GM23338 (cell line): Measurements from ENCODE around the gene NHEJ1. TPM values are rescaled to one million over a fixed set of nuclear protein-coding genes. Genes with fewer than 3 reads are reported as not detected.

Experiments
- ATAC-seq: fragments of 200-7000 bp; cut with Tn5 transposase; 3 replicates; pipeline ENCODE4 v1.9.1; 2020
- DNase-seq: peaks from one replicate; pipeline ENCODE4 v3.0.0-alpha.2; 2015; ENCODE audit warnings: low spot score
- H2AFZ ChIP-seq: fragments of 200-600 bp; sonication (generic); 2 replicates; pipeline ENCODE4 v1.8.0; 2016; ENCODE audit warnings: antibody characterized with exemption, mild to moderate bottlenecking, moderate library complexity
- H3F3A ChIP-seq: fragments of 200-600 bp; sonication (generic); replicated peaks from 2 replicates; pipeline ENCODE4 v1.8.0; 2017; ENCODE audit warnings: antibody characterized with exemption, mixed run types, low read depth
- H3K27ac ChIP-seq: fragments of 200-600 bp; sonication (generic); 2 replicates; pipeline ENCODE4 v1.6.1; 2016; ENCODE audit warnings: low read depth
- H3K27me3 ChIP-seq: fragments of 200-600 bp; sonication (generic); 2 replicates; pipeline ENCODE4 v1.8.0; 2016; ENCODE audit warnings: mild to moderate bottlenecking, mixed run types, moderate library complexity; ENCODE audit not compliant: insufficient read depth
- H3K36me3 ChIP-seq: fragments of 200-600 bp; sonication (generic); 2 replicates; pipeline ENCODE4 v1.8.0; 2016; ENCODE audit warnings: mild to moderate bottlenecking; ENCODE audit not compliant: insufficient read depth
- H3K4me1 ChIP-seq: fragments of 200-600 bp; sonication (generic); 2 replicates; pipeline ENCODE4 v1.8.0; 2016; ENCODE audit warnings: mild to moderate bottlenecking, moderate library complexity; ENCODE audit not compliant: insufficient read depth
- H3K4me2 ChIP-seq: fragments of 200-600 bp; sonication (generic); 2 replicates; pipeline ENCODE4 v1.7.1; 2017; ENCODE audit warnings: mixed run types
- H3K4me3 ChIP-seq: fragments of 200-600 bp; sonication (generic); 2 replicates; pipeline ENCODE4 v1.6.1; 2016; ENCODE audit warnings: mixed run types
- H3K79me2 ChIP-seq: fragments of 200-600 bp; sonication (generic); replicated peaks from 2 replicates; pipeline ENCODE4 v1.8.0; 2017; ENCODE audit warnings: mild to moderate bottlenecking; ENCODE audit not compliant: insufficient read depth
- H3K9me2 ChIP-seq: fragments of 200-600 bp; sonication (generic); 2 replicates; pipeline ENCODE4 v1.8.0; 2017; ENCODE audit not compliant: insufficient read depth
- H4K20me1 ChIP-seq: fragments of 200-600 bp; sonication (generic); replicated peaks from 2 replicates; pipeline ENCODE4 v1.8.0; 2017; ENCODE audit warnings: mild to moderate bottlenecking; ENCODE audit not compliant: insufficient read depth
- H3K27ac Mint-ChIP-seq: 2 replicates; pipeline ENCODE4 v1.8.0; 2020; ENCODE audit warnings: inconsistent platforms, mild to moderate bottlenecking, moderate library complexity, mixed read lengths
- H3K27me3 Mint-ChIP-seq: 3 replicates; pipeline ENCODE4 v1.8.0; 2022; ENCODE audit warnings: low read depth, mild to moderate bottlenecking, moderate library complexity, mixed read lengths, inconsistent platforms; ENCODE audit not compliant: insufficient read depth, poor library complexity
- H3K36me3 Mint-ChIP-seq: 3 replicates; pipeline ENCODE4 v1.8.0; 2021; ENCODE audit warnings: low read depth, mild to moderate bottlenecking, inconsistent platforms, moderate library complexity, mixed read lengths
- H3K4me1 Mint-ChIP-seq: 3 replicates; pipeline ENCODE4 v1.8.0; 2020; ENCODE audit warnings: mild to moderate bottlenecking, inconsistent platforms, mixed read lengths
- H3K4me3 Mint-ChIP-seq: 3 replicates; pipeline ENCODE4 v1.8.0; 2021; ENCODE audit warnings: moderate library complexity, mild to moderate bottlenecking, inconsistent platforms, mixed read lengths
- H3K9me3 Mint-ChIP-seq: 3 replicates; pipeline ENCODE4 v1.8.0; 2020; ENCODE audit warnings: moderate library complexity, mild to moderate bottlenecking, inconsistent platforms, mixed read lengths
- CREB1 ChIP-seq: fragments of 250-450 bp; sonication (Bioruptor Pico); IDR thresholded peaks from 2 replicates; pipeline ENCODE4 v1.5.0; 2020; ENCODE audit warnings: low read depth, mild to moderate bottlenecking, moderate library complexity
- CTCF ChIP-seq, 2 experiments: fragments of 200-600 bp in 1 of 2; sonication (generic) in 1 of 2; conservative IDR thresholded peaks; 2 replicates each; pipeline versions ENCODE4 v1.5.1 to v1.6.1; 2016 to 2017; ENCODE audit warnings: antibody characterized with exemption in 2 of 2, low read depth in 2 of 2, mild to moderate bottlenecking in 2 of 2, moderate library complexity in 1 of 2
- ETS1 ChIP-seq: IDR thresholded peaks from 2 replicates; pipeline ENCODE4 v1.6.1; 2016; ENCODE audit warnings: antibody characterized with exemption
- EZH2 ChIP-seq: fragments of 200-600 bp; sonication (generic); IDR thresholded peaks from one replicate; pipeline ENCODE4 v1.8.0; 2017; ENCODE audit warnings: antibody characterized with exemption, mild to moderate bottlenecking, low read depth; ENCODE audit not compliant: unreplicated experiment
- EZH2phosphoT487 ChIP-seq: fragments of 200-600 bp; sonication (generic); IDR thresholded peaks from one replicate; pipeline ENCODE4 v1.8.1; 2018; ENCODE audit warnings: antibody characterized with exemption; ENCODE audit not compliant: unreplicated experiment
- JUNB ChIP-seq: IDR thresholded peaks from one replicate; pipeline ENCODE4 v1.6.1; 2016; ENCODE audit warnings: antibody characterized with exemption; ENCODE audit not compliant: unreplicated experiment
- NANOG ChIP-seq: IDR thresholded peaks from 2 replicates; pipeline ENCODE4 v1.6.1; 2016; ENCODE audit warnings: antibody characterized with exemption, borderline replicate concordance
- POLR2AphosphoS5 ChIP-seq: IDR thresholded peaks from 2 replicates; pipeline ENCODE4 v1.6.1; 2016; ENCODE audit warnings: antibody characterized with exemption, low read depth
- REST ChIP-seq: IDR thresholded peaks from one replicate; pipeline ENCODE4 v1.6.1; 2018; ENCODE audit warnings: antibody characterized with exemption; ENCODE audit not compliant: unreplicated experiment
- STAT1 ChIP-seq: IDR thresholded peaks from one replicate; pipeline ENCODE4 v1.6.1; 2016; ENCODE audit warnings: antibody characterized with exemption; ENCODE audit not compliant: unreplicated experiment
- ZNF114 ChIP-seq: fragments of 250-450 bp; sonication (Bioruptor Pico); IDR thresholded peaks from 2 replicates; pipeline ENCODE4 v1.5.0; 2020; ENCODE audit warnings: mild to moderate bottlenecking, moderate library complexity
- ZNF331 ChIP-seq: fragments of 250-450 bp; sonication (Bioruptor Pico); IDR thresholded peaks from 2 replicates; pipeline ENCODE4 v1.5.0; 2020; ENCODE audit warnings: low read depth, mild to moderate bottlenecking, moderate library complexity
- polyA plus RNA-seq: library from polyadenylated mRNA; unstranded; fragments of >200 nt; fragmentation: Nextera tagmentation; extraction: Ambion mirVana; gene quantifications from 2 replicates; pipeline ENCODE4 v1.2.1, GENCODE V29; 2016
- total RNA-seq: library from RNA; depleted of rRNA; stranded (reverse); fragments of >200 nt; shearing (Covaris generic); gene quantifications from 2 replicates; pipeline ENCODE4 v1.2.3, GENCODE V29; 2014
- TF ChIP-seq, protein P1 (sequence below): fragments of 250-450 bp; sonication (Bioruptor Pico); IDR thresholded peaks from 2 replicates; pipeline ENCODE4 v1.5.0; 2020; ENCODE audit warnings: mild to moderate bottlenecking, moderate library complexity

The NHEJ1 gene
- total and polyA plus RNA-seq, 2 experiments from 2014 or later, result 19.6 to 30.6 TPM

GRCh38 chr2:219071131-219071816, 89.3 kb downstream of the NHEJ1 start:
- peaks cover 6% of the 10 kb centered on the region; the same call in 1 of the 2 replicates for H3K27me3 ChIP-seq
- H2AFZ ChIP-seq, result no peak overlapping the region
- H3K4me1 ChIP-seq, result peaks cover 8% of the 10 kb centered on the region
- no peak overlapping the region for H3K4me2 ChIP-seq
- ATAC-seq, result no peak
- no peaks in the 10 kb centered on the region for H3F3A ChIP-seq
- no peaks in the 10 kb centered on the region for H4K20me1 ChIP-seq
- H3K79me2 ChIP-seq, result no peaks in the 10 kb centered on the region
- H3K36me3 ChIP-seq, result no peaks in the 10 kb centered on the region
- DNase-seq, result no peak
- H3K4me3 Mint-ChIP-seq, result no peak overlapping the region
- H3K9me3 Mint-ChIP-seq, result no peaks in the 10 kb centered on the region
- H3K4me3 ChIP-seq, result no peak overlapping the region
- H3K27ac Mint-ChIP-seq, result no peak overlapping the region
- TF ChIP-seq CTCF (conservative IDR thresholded peaks at IDR 0.05; ENCODE audit: low read depth in 2 of 2), result no peak
- TF ChIP-seq STAT1, result no peak
- no peak for TF ChIP-seq EZH2phosphoT487
- no peak for TF ChIP-seq EZH2
- TF ChIP-seq ZNF114 (CRISPR knock-in tag), result no peak
- TF ChIP-seq REST, result no peak
- TF ChIP-seq ZNF331 (CRISPR knock-in tag), result no peak
- TF ChIP-seq NANOG, result no peak
- TF ChIP-seq POLR2AphosphoS5, result no peak
- no peak for TF ChIP-seq JUNB
- TF ChIP-seq ETS1, result no peak
- TF ChIP-seq, protein P1, sequence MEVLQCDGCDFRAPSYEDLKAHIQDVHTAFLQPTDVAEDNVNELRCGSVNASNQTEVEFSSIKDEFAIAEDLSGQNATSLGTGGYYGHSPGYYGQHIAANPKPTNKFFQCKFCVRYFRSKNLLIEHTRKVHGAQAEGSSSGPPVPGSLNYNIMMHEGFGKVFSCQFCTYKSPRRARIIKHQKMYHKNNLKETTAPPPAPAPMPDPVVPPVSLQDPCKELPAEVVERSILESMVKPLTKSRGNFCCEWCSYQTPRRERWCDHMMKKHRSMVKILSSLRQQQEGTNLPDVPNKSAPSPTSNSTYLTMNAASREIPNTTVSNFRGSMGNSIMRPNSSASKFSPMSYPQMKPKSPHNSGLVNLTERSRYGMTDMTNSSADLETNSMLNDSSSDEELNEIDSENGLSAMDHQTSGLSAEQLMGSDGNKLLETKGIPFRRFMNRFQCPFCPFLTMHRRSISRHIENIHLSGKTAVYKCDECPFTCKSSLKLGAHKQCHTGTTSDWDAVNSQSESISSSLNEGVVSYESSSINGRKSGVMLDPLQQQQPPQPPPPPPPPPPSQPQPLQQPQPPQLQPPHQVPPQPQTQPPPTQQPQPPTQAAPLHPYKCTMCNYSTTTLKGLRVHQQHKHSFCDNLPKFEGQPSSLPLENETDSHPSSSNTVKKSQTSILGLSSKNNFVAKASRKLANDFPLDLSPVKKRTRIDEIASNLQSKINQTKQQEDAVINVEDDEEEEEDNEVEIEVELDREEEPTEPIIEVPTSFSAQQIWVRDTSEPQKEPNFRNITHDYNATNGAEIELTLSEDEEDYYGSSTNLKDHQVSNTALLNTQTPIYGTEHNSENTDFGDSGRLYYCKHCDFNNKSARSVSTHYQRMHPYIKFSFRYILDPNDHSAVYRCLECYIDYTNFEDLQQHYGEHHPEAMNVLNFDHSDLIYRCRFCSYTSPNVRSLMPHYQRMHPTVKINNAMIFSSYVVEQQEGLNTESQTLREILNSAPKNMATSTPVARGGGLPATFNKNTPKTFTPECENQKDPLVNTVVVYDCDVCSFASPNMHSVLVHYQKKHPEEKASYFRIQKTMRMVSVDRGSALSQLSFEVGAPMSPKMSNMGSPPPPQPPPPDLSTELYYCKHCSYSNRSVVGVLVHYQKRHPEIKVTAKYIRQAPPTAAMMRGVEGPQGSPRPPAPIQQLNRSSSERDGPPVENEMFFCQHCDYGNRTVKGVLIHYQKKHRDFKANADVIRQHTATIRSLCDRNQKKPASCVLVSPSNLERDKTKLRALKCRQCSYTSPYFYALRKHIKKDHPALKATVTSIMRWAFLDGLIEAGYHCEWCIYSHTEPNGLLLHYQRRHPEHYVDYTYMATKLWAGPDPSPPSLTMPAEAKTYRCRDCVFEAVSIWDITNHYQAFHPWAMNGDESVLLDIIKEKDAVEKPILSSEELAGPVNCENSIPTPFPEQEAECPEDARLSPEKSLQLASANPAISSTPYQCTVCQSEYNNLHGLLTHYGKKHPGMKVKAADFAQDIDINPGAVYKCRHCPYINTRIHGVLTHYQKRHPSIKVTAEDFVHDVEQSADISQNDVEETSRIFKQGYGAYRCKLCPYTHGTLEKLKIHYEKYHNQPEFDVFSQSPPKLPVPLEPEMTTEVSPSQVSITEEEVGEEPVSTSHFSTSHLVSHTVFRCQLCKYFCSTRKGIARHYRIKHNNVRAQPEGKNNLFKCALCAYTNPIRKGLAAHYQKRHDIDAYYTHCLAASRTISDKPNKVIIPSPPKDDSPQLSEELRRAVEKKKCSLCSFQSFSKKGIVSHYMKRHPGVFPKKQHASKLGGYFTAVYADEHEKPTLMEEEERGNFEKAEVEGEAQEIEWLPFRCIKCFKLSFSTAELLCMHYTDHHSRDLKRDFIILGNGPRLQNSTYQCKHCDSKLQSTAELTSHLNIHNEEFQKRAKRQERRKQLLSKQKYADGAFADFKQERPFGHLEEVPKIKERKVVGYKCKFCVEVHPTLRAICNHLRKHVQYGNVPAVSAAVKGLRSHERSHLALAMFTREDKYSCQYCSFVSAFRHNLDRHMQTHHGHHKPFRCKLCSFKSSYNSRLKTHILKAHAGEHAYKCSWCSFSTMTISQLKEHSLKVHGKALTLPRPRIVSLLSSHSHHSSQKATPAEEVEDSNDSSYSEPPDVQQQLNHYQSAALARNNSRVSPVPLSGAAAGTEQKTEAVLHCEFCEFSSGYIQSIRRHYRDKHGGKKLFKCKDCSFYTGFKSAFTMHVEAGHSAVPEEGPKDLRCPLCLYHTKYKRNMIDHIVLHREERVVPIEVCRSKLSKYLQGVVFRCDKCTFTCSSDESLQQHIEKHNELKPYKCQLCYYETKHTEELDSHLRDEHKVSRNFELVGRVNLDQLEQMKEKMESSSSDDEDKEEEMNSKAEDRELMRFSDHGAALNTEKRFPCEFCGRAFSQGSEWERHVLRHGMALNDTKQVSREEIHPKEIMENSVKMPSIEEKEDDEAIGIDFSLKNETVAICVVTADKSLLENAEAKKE (CRISPR knock-in tag), result no peak
- no peak for TF ChIP-seq CREB1 (CRISPR knock-in tag)
- no peaks in the 10 kb centered on the region for H3K9me2 ChIP-seq
- H3K36me3 Mint-ChIP-seq, result no peaks in the 10 kb centered on the region
- H3K27ac ChIP-seq, result no peak overlapping the region
- H3K4me1 Mint-ChIP-seq, result peaks cover 5% of the 10 kb centered on the region
- H3K27me3 Mint-ChIP-seq, result peaks cover 5% of the 10 kb centered on the region
